ENCODE results near the gene ARL5C.
A peak's percentile ranks its signal among the peaks of the same experiment; 100 is the strongest.

The ARL5C gene

GRCh38 chr17:39167476-39167875 lies 1.5 kb upstream of the ARL5C start:
- no peak for DNase-seq (ENCODE audit: low read depth in 3 of 3)

GRCh38 chr17:39166437-39167335 lies 725 bp upstream of the ARL5C start:
- DNase-seq (ENCODE audit: low read depth in 3 of 3): no peak

GRCh38 chr17:39165178-39165840 lies 652 bp downstream of the ARL5C start:
- DNase-seq (ENCODE audit: low read depth in 3 of 3): no peak

GRCh38 chr17:39164675-39165143 lies 1.3 kb downstream of the ARL5C start:
- DNase-seq (ENCODE audit: low read depth in 3 of 3): peak; percentile 44 to 76 (median 65)

- no peak for DNase-seq (ENCODE audit: low read depth in 3 of 3)
Measured at GRCh38 chr17:39161962-39162361, 4.0 kb downstream of the ARL5C start.

GRCh38 chr17:39158623-39159022 lies 7.3 kb downstream of the ARL5C start:
- DNase-seq (ENCODE audit: low read depth in 3 of 3): no peak

GRCh38 chr17:39156491-39156890 lies 9.5 kb downstream of the ARL5C start:
- DNase-seq (ENCODE audit: low read depth in 3 of 3): no peak

- no peak for DNase-seq (ENCODE audit: low read depth in 3 of 3)
Measured at GRCh38 chr17:39155654-39156053, 10.3 kb downstream of the ARL5C start.

GRCh38 chr17:39153599-39154051 lies 12.3 kb downstream of the ARL5C start:
- peak; percentile 90 for DNase-seq (ENCODE audit: low read depth in 3 of 3)

- DNase-seq (ENCODE audit: low read depth in 3 of 3): no peak
Measured at GRCh38 chr17:39151943-39152818, 13.8 kb downstream of the ARL5C start.

- peak in 1 of 3 experiments; percentile 16 for DNase-seq (ENCODE audit: low read depth in 3 of 3)
Measured at GRCh38 chr17:39151150-39151942, 14.6 kb downstream of the ARL5C start, which contains the start of gene PLXDC1. TSS of gene PLXDC1 (minus strand) at chr17:39151637. CDS start at chr17:39151437, 200 bp downstream.

GRCh38 chr17:39150795-39151149 lies 15.2 kb downstream of the ARL5C start:
- no peak for DNase-seq (ENCODE audit: low read depth in 3 of 3)

- DNase-seq (ENCODE audit: low read depth in 3 of 3): no peak
Measured at GRCh38 chr17:39150104-39150634, 15.8 kb downstream of the ARL5C start.

- no peak for DNase-seq (ENCODE audit: low read depth in 3 of 3)
Measured at GRCh38 chr17:39147221-39148185, 18.5 kb downstream of the ARL5C start.

- no peak for DNase-seq (ENCODE audit: low read depth in 3 of 3)
Measured at GRCh38 chr17:39146273-39146672, 19.7 kb downstream of the ARL5C start.

GRCh38 chr17:39145143-39145542 lies 20.8 kb downstream of the ARL5C start:
- no peak for DNase-seq (ENCODE audit: low read depth in 3 of 3)

GRCh38 chr17:39144416-39144840 lies 21.5 kb downstream of the ARL5C start:
- DNase-seq (ENCODE audit: low read depth in 3 of 3): no peak

- DNase-seq (ENCODE audit: low read depth in 3 of 3): no peak
Measured at GRCh38 chr17:39143552-39144093, 22.3 kb downstream of the ARL5C start.
